HepG2 (cell line): ENCODE measurements around the gene ATG9A. TPM values are rescaled to one million over a fixed set of nuclear protein-coding genes. Genes with fewer than 3 reads are reported as not detected.
A peak's percentile ranks its signal among the peaks of the same experiment; 100 is the strongest.

Experiments
- CHD2 ChIP-seq: IDR thresholded peaks from 2 replicates; pipeline ENCODE4 v1.6.1; 2011; ENCODE audit warnings: low read depth, low read length, improper control_type of control experiment
- DBP ChIP-seq: sonication (generic); formaldehyde crosslinking; IDR thresholded peaks from 2 replicates; pipeline ENCODE4 v1.4.0; 2020; ENCODE audit warnings: missing genetic modification reagents; ENCODE audit errors: not compliant biosample characterization
- DNMT1 ChIP-seq: sonication (generic); formaldehyde crosslinking; IDR thresholded peaks from 2 replicates; pipeline ENCODE4 v1.5.1; 2020; ENCODE audit warnings: mild to moderate bottlenecking, missing genetic modification reagents
- FOXA1 ChIP-seq, 2 experiments: fragments of 450-650 bp in 1 of 2; sonication (generic) in 1 of 2; formaldehyde crosslinking in 1 of 2; IDR thresholded peaks; 2 replicates each; pipeline versions ENCODE4 v1.4.0 to v1.6.1; 2016 to 2020; ENCODE audit warnings: missing genetic modification reagents in 1 of 2
- FOXK2 ChIP-seq: fragments of 450-650 bp; IDR thresholded peaks from 2 replicates; pipeline ENCODE4 v1.6.1; 2016
- KMT2B ChIP-seq: IDR thresholded peaks from 2 replicates; pipeline ENCODE4 v1.6.1; 2016; ENCODE audit warnings: missing genetic modification reagents, missing compliant biosample characterization
- NFYB ChIP-seq: sonication (generic); formaldehyde crosslinking; IDR thresholded peaks from 2 replicates; pipeline ENCODE4 v1.4.0; 2020; ENCODE audit warnings: missing genetic modification reagents
- PHF21A ChIP-seq: sonication (generic); formaldehyde crosslinking; IDR thresholded peaks from 2 replicates; pipeline ENCODE4 v1.5.0; 2020; ENCODE audit warnings: mild to moderate bottlenecking, missing genetic modification reagents
- RORA ChIP-seq: sonication (generic); formaldehyde crosslinking; IDR thresholded peaks from 2 replicates; pipeline ENCODE4 v1.5.0; 2020; ENCODE audit warnings: mild to moderate bottlenecking, missing genetic modification reagents, moderate library complexity
- SAFB2 ChIP-seq: sonication (generic); formaldehyde crosslinking; IDR thresholded peaks from 2 replicates; pipeline ENCODE4 v1.5.1; 2020; ENCODE audit warnings: missing genetic modification reagents, low read depth, mild to moderate bottlenecking, borderline replicate concordance
- SMAD3 ChIP-seq: sonication (generic); formaldehyde crosslinking; IDR thresholded peaks from 2 replicates; pipeline ENCODE4 v1.4.0; 2020; ENCODE audit warnings: missing genetic modification reagents
- SNRNP70 ChIP-seq: fragments of 200-400 bp; formaldehyde crosslinking; IDR thresholded peaks from 2 replicates; pipeline ENCODE4 v1.6.1; 2017; ENCODE audit warnings: mild to moderate bottlenecking, low read depth, low read length, moderate library complexity
- STAT5B ChIP-seq: sonication (generic); formaldehyde crosslinking; IDR thresholded peaks from 2 replicates; pipeline ENCODE4 v1.4.0; 2020; ENCODE audit warnings: missing genetic modification reagents
- ZMYM3 ChIP-seq: sonication (generic); formaldehyde crosslinking; IDR thresholded peaks from 2 replicates; pipeline ENCODE4 v1.5.1; 2020; ENCODE audit warnings: mild to moderate bottlenecking, missing genetic modification reagents
- ZNF20 ChIP-seq: sonication (generic); formaldehyde crosslinking; IDR thresholded peaks from 2 replicates; pipeline ENCODE4 v1.4.0; 2020; ENCODE audit warnings: mild to moderate bottlenecking, moderate library complexity, missing genetic modification reagents
- ZNF333 ChIP-seq: sonication (generic); formaldehyde crosslinking; IDR thresholded peaks from 2 replicates; pipeline ENCODE4 v1.4.0; 2020; ENCODE audit warnings: mild to moderate bottlenecking, missing genetic modification reagents, borderline replicate concordance
- ZNF33A ChIP-seq: sonication (generic); formaldehyde crosslinking; IDR thresholded peaks from 2 replicates; pipeline ENCODE4 v1.5.1; 2020; ENCODE audit warnings: missing genetic modification reagents, mild to moderate bottlenecking, moderate library complexity, borderline replicate concordance
- ZNF597 ChIP-seq: sonication (generic); formaldehyde crosslinking; IDR thresholded peaks from 2 replicates; pipeline ENCODE4 v1.5.0; 2020; ENCODE audit warnings: missing genetic modification reagents
- ZNF777 ChIP-seq: sonication (generic); formaldehyde crosslinking; IDR thresholded peaks from 2 replicates; pipeline ENCODE4 v1.4.0; 2020; ENCODE audit warnings: missing genetic modification reagents
- ZNF816 ChIP-seq: sonication (generic); formaldehyde crosslinking; IDR thresholded peaks from 2 replicates; pipeline ENCODE4 v1.8.0; 2022; ENCODE audit warnings: missing genetic modification reagents, mild to moderate bottlenecking, borderline replicate concordance
- ZSCAN5A ChIP-seq: sonication (generic); formaldehyde crosslinking; IDR thresholded peaks from 2 replicates; pipeline ENCODE4 v1.8.0; 2022; ENCODE audit warnings: mild to moderate bottlenecking, missing genetic modification reagents, borderline replicate concordance
- polyA plus RNA-seq, 8 experiments: library from polyadenylated mRNA; depleted of rRNA in 3 of 8; stranded (reverse) in 7 of 8; unstranded in 1 of 8; fragments of >200 nt; fragmentation: Illumina TruSeq in 4 of 8; extraction: Trizol in 4 of 8; gene quantifications; 2 replicates each; pipeline versions ENCODE4 v1.2.1 to v1.2.3, GENCODE V29; 2011 to 2016; ENCODE audit warnings: low read depth in 4 of 8, missing spikeins in 1 of 8, mixed read lengths in 1 of 8; ENCODE audit not compliant: insufficient read depth in 1 of 8
- total RNA-seq, 5 experiments: library from RNA; depleted of rRNA; stranded (reverse); fragments of >200 nt; fragmentation: Illumina TruSeq; extraction: Trizol; gene quantifications; 2 replicates each; pipeline ENCODE4 v1.2.3, GENCODE V29; 2016; ENCODE audit warnings: low read depth in 1 of 5
- TF ChIP-seq, protein P1 (sequence below): sonication (generic); formaldehyde crosslinking; IDR thresholded peaks from 2 replicates; pipeline ENCODE4 v1.5.1; 2020; ENCODE audit warnings: missing genetic modification reagents, mild to moderate bottlenecking, borderline replicate concordance
- TF ChIP-seq, protein P2 (sequence below): sonication (generic); formaldehyde crosslinking; IDR thresholded peaks from 2 replicates; pipeline ENCODE4 v1.8.1; 2023; ENCODE audit warnings: missing genetic modification reagents, inconsistent platforms, borderline replicate concordance

ATG9A gene
- total and polyA plus RNA-seq, 2 of the 13 experiments (the other 11 are each of a cell fraction or from before 2014, with no cell fraction given): 35.0 to 131 TPM

DNA sequence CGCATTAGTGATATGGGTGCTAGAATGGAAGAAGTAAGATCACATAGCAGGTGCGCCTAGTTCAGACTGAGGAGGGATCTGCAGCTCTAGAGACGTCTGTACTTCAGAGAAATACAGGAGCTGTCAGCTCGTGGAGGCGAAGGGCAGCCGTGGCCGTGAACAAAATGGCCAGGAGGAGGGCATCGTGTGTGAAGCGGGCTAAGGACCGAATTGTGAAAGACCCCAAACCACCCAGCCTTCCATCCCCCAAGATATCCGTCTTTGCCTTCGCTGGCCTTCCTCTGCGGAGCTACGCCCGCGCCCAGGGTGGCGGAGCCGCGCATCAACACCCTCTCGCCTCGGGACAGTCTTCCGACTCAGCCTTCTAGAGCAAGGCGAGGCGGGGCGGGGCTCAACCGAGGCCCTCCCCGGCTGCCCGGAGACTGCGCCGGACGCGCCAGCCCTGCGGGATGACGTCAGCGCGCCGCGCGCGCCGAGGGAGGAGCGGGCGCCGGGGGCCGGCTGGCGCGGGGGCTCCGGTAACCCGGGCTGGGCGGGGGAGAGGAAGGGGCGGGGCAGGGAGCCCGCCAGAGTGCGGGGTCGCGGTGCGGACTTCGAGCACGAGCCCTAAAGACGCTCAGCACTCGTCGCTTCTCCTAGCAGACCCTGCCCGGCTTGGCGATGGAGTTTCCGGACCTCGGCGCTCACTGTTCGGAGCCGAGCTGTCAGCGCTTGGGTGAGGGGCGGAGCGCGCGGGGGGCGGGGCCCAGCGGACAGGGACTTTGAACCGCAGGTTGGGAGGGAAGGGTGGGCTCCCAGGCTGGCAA, 22.9 kb downstream of the ATG9A start, which contains the start of gene ZFAND2B (continued):
- TF ChIP-seq SMAD3 (CRISPR knock-in tag): peak; percentile 44; the same call in 1 of the 2 replicates
- no peak for TF ChIP-seq ZNF777 (CRISPR knock-in tag)
- TF ChIP-seq NFYB (CRISPR knock-in tag): peak; percentile 44; the same call in 1 of the 2 replicates
- no peak for TF ChIP-seq FOXA1 (IDR thresholded peaks at IDR 0.05)
- TF ChIP-seq FOXA1 (CRISPR knock-in tag; IDR thresholded peaks at IDR 0.05): no peak; the same call in 1 of the 2 replicates
- TF ChIP-seq, protein P1, sequence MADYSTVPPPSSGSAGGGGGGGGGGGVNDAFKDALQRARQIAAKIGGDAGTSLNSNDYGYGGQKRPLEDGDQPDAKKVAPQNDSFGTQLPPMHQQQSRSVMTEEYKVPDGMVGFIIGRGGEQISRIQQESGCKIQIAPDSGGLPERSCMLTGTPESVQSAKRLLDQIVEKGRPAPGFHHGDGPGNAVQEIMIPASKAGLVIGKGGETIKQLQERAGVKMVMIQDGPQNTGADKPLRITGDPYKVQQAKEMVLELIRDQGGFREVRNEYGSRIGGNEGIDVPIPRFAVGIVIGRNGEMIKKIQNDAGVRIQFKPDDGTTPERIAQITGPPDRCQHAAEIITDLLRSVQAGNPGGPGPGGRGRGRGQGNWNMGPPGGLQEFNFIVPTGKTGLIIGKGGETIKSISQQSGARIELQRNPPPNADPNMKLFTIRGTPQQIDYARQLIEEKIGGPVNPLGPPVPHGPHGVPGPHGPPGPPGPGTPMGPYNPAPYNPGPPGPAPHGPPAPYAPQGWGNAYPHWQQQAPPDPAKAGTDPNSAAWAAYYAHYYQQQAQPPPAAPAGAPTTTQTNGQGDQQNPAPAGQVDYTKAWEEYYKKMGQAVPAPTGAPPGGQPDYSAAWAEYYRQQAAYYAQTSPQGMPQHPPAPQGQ: no peak
- no peak for TF ChIP-seq RORA
- 0 out of 2 replicates have a peak, but pooled peaks have one; percentile 50 for TF ChIP-seq ZMYM3 (CRISPR knock-in tag)
- no peak for TF ChIP-seq ZNF597 (CRISPR knock-in tag)
- TF ChIP-seq DNMT1 (CRISPR knock-in tag): no peak
- TF ChIP-seq SNRNP70: no peak
- TF ChIP-seq ZSCAN5A (CRISPR knock-in tag): peak; percentile 60; the same call in 1 of the 2 replicates
- peak; percentile 77; the same call in 1 of the 2 replicates for TF ChIP-seq KMT2B (CRISPR knock-in tag)
- TF ChIP-seq, protein P2, sequence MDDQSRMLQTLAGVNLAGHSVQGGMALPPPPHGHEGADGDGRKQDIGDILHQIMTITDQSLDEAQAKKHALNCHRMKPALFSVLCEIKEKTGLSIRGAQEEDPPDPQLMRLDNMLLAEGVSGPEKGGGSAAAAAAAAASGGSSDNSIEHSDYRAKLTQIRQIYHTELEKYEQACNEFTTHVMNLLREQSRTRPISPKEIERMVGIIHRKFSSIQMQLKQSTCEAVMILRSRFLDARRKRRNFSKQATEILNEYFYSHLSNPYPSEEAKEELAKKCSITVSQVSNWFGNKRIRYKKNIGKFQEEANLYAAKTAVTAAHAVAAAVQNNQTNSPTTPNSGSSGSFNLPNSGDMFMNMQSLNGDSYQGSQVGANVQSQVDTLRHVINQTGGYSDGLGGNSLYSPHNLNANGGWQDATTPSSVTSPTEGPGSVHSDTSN (CRISPR knock-in tag): no peak
- TF ChIP-seq ZNF333 (CRISPR knock-in tag): peak; percentile 98
- peak; percentile 42; the same call in 1 of the 2 replicates for TF ChIP-seq CHD2
- TF ChIP-seq STAT5B: no peak
- peak; percentile 72; the same call in 1 of the 2 replicates for TF ChIP-seq SAFB2 (CRISPR knock-in tag)
- TF ChIP-seq FOXK2: no peak
- TF ChIP-seq ZNF33A (CRISPR knock-in tag): no peak
- peak; percentile 18; the same call in 1 of the 2 replicates for TF ChIP-seq PHF21A (CRISPR knock-in tag)
- TF ChIP-seq ZNF816 (CRISPR knock-in tag): peak; percentile 71; the same call in 1 of the 2 replicates
- TF ChIP-seq ZNF20 (CRISPR knock-in tag): no peak
- TF ChIP-seq DBP (CRISPR knock-in tag): no peak
